CD4-positive, alpha-beta memory T cell (primary cell): ENCODE data around the gene BCKDK. TPM values are rescaled to one million over a fixed set of nuclear protein-coding genes. Genes with fewer than 3 reads are reported as not detected.

Experiments
- CTCF ChIA-PET: fragments of 350-600 bp; sonication (Branson Sonifier 250); formaldehyde crosslinking; loops from one replicate; lab custom pipeline; 2021; ENCODE audit warnings: inconsistent platforms; ENCODE audit not compliant: partially characterized antibody; lab: Charles Lee
- POLR2A ChIA-PET: fragments of 350-600 bp; sonication (Branson Sonifier 250); formaldehyde crosslinking; loops from one replicate; lab custom pipeline; 2021; ENCODE audit not compliant: partially characterized antibody; lab: Charles Lee
- DNase-seq, 5 donors: peaks; one replicate each; pipeline versions ENCODE4 v3.0.0 to v3.0.0-alpha.2; 2020 to 2022; ENCODE audit warnings: mixed read lengths in 1 of 5
- H3K27ac ChIP-seq: one replicate; pipeline ENCODE4 v1.7.0; 2013; ENCODE audit warnings: low read depth, low read length
- H3K27me3 ChIP-seq: 2 replicates; pipeline ENCODE4 v1.7.0; 2013; ENCODE audit warnings: mild to moderate bottlenecking, low read length, moderate library complexity; ENCODE audit not compliant: insufficient read depth
- H3K36me3 ChIP-seq: 2 replicates; pipeline ENCODE4 v1.7.0; 2013; ENCODE audit warnings: mild to moderate bottlenecking, low read length, moderate library complexity; ENCODE audit not compliant: insufficient read depth
- H3K4me1 ChIP-seq: 2 replicates; pipeline ENCODE4 v1.7.0; 2013; ENCODE audit warnings: mild to moderate bottlenecking, low read length, moderate library complexity; ENCODE audit not compliant: insufficient read depth
- H3K4me3 ChIP-seq, 2 donors: one replicate each; pipeline ENCODE4 v1.7.0; 2013; ENCODE audit warnings: low read length in 2 of 2, mild to moderate bottlenecking in 1 of 2
- H3K9me3 ChIP-seq, 2 donors: one replicate each; pipeline ENCODE4 v1.7.0; 2013; ENCODE audit warnings: low read length in 2 of 2, control low read depth in 1 of 2; ENCODE audit not compliant: control insufficient read depth in 1 of 2
- H3K27ac Mint-ChIP-seq, 7 donors: one replicate each; pipeline ENCODE4 v1.8.0; 2020 to 2021; ENCODE audit warnings: mixed read lengths in 7 of 7, mild to moderate bottlenecking in 6 of 7, inconsistent platforms in 3 of 7, moderate library complexity in 3 of 7
- H3K27me3 Mint-ChIP-seq, 2 donors: one replicate each; pipeline ENCODE4 v1.8.0; 2020 to 2021; ENCODE audit warnings: mixed read lengths in 2 of 2
- H3K36me3 Mint-ChIP-seq, 2 donors: one replicate each; pipeline ENCODE4 v1.8.0; 2020 to 2021; ENCODE audit warnings: mixed read lengths in 2 of 2, inconsistent platforms in 1 of 2, mild to moderate bottlenecking in 1 of 2
- H3K4me1 Mint-ChIP-seq, 4 donors: one replicate each; pipeline ENCODE4 v1.8.0; 2020 to 2021; ENCODE audit warnings: mixed read lengths in 4 of 4, mild to moderate bottlenecking in 1 of 4
- H3K4me3 Mint-ChIP-seq, 8 donors: one replicate each; pipeline ENCODE4 v1.8.0; 2020 to 2021; ENCODE audit warnings: mixed read lengths in 8 of 8, mild to moderate bottlenecking in 7 of 8, moderate library complexity in 6 of 8, inconsistent platforms in 3 of 8
- H3K9me3 Mint-ChIP-seq, 8 donors: one replicate each; pipeline ENCODE4 v1.8.0; 2020 to 2021; ENCODE audit warnings: mixed read lengths in 8 of 8, mild to moderate bottlenecking in 5 of 8, inconsistent platforms in 3 of 8, moderate library complexity in 1 of 8
- intact Hi-C: fragments of 100-400 bp; cut with micrococcal nuclease; formaldehyde crosslinking; loops from one replicate; pipeline ENCODE4 v1.15.1; 2023
- polyA plus RNA-seq, 2 donors: library from polyadenylated mRNA; unstranded; fragments of 300-500 nt; fragmentation: Illumina TruSeq; gene quantifications; one replicate each; pipeline ENCODE4 v1.2.3, GENCODE V29; 2021
- total RNA-seq, 2 experiments: library from RNA; stranded (reverse); gene quantifications; one replicate each; pipeline ENCODE4 v1.2.3, GENCODE V29; 2021

BCKDK gene
- total and polyA plus RNA-seq, 4 experiments from 2014 or later, result 17.0 to 24.3 (median 21.7) TPM

GRCh38 chr16:31074814-31075183 is 33.4 kb upstream of the BCKDK start:
- H3K4me1 Mint-ChIP-seq, result peaks cover 17 to 62% (median 28%) of the 10 kb centered on the region in 4 donors
- peak overlapping the region; percentile 93 to 99 (median 98) for H3K27ac Mint-ChIP-seq
- no peak for DNase-seq
- Histone ChIP-seq H3K27ac (peak overlapping the region; percentile 87), H3K4me1 (peaks cover 27% of the 10 kb centered on the region), H3K36me3 (peaks cover 38% of the 10 kb centered on the region), H3K4me3 (peak overlapping the region; percentile 57 to 86), H3K27me3 (no peaks in the 10 kb centered on the region), H3K9me3 (no peaks in the 10 kb centered on the region)
- H3K36me3 Mint-ChIP-seq, result peaks cover 6 to 56% of the 10 kb centered on the region in 2 donors
- H3K4me3 Mint-ChIP-seq, result peak overlapping the region; percentile 89 to 99 (median 94)
- CTCF ChIA-PET, result interaction anchor here (1.0 to 1.2 kb wide), 2 partner anchors 89 to 90 kb away, joined by 3 read pairs; partner anchors contain the start of gene HSD3B7
- intact Hi-C loops, result loop anchor here (1.0 kb wide), 10 partner anchors 20 to 795 kb away; partner anchors contain the start of genes ARMC5, CFAP119, FUS and KAT8
- POLR2A ChIA-PET, result interaction anchor here (1.2 to 4.2 kb wide), 22 partner anchors 11 to 434 kb away, joined by 3 to 74 read pairs (median 7); partner anchors contain the start of genes ARMC5, BCKDK, FUS and KAT8
- H3K9me3 Mint-ChIP-seq, result peaks cover 0 to 2% (median 0%) of the 10 kb centered on the region in 8 donors
- H3K27me3 Mint-ChIP-seq, result peaks cover 0 to 2% of the 10 kb centered on the region in 2 donors

GRCh38 chr16:31076319-31076718 is 31.9 kb upstream of the BCKDK start:
- H3K36me3 ChIP-seq, result peaks cover 48% of the 10 kb centered on the region
- Mint-ChIP-seq H3K9me3 (peaks cover 0 to 2% (median 0%) of the 10 kb centered on the region in 8 donors), H3K27ac (peak overlapping the region in 5 of 7 donors; percentile 30 to 99 (median 93)), H3K4me1 (peaks cover 17 to 67% (median 31%) of the 10 kb centered on the region in 4 donors), H3K4me3 (peak overlapping the region in 1 of 8 donors; percentile 99), H3K36me3 (peaks cover 6 to 64% of the 10 kb centered on the region in 2 donors), H3K27me3 (peaks cover 0 to 2% of the 10 kb centered on the region in 2 donors)
- peaks cover 27% of the 10 kb centered on the region for H3K4me1 ChIP-seq
- H3K9me3 ChIP-seq, result no peaks in the 10 kb centered on the region
- no peak for DNase-seq
- CTCF ChIA-PET, result interaction anchor here (1.0 kb wide), 1 partner anchor 66 kb away, joined by 4 read pairs; no protein-coding TSS in a partner anchor
- POLR2A ChIA-PET, result interaction anchor here (0.9 to 4.2 kb wide), 3 partner anchors 17 to 41 kb away, joined by 3 to 61 read pairs (median 4); partner anchors contain the start of genes KAT8 and VKORC1
- no peak overlapping the region for H3K4me3 ChIP-seq
- intact Hi-C loops, result no loop called here
- no peak overlapping the region for H3K27ac ChIP-seq
- H3K27me3 ChIP-seq, result no peaks in the 10 kb centered on the region

- no peak overlapping the region for H3K27ac ChIP-seq
- Mint-ChIP-seq H3K36me3 (peaks cover 6 to 64% of the 10 kb centered on the region in 2 donors), H3K4me1 (peaks cover 13 to 63% (median 26%) of the 10 kb centered on the region in 4 donors), H3K9me3 (peaks cover 0 to 2% (median 0%) of the 10 kb centered on the region in 8 donors), H3K27me3 (peaks cover 0 to 2% of the 10 kb centered on the region in 2 donors), H3K27ac (no peak overlapping the region), H3K4me3 (no peak overlapping the region)
- CTCF ChIA-PET, result no interaction called here
- no peaks in the 10 kb centered on the region for H3K9me3 ChIP-seq
- H3K4me3 ChIP-seq, result no peak overlapping the region
- DNase-seq, result no peak
- POLR2A ChIA-PET, result no interaction called here
- H3K27me3 ChIP-seq, result no peaks in the 10 kb centered on the region
- peaks cover 48% of the 10 kb centered on the region for H3K36me3 ChIP-seq
- H3K4me1 ChIP-seq, result peaks cover 29% of the 10 kb centered on the region
- intact Hi-C loops, result no loop called here
Measured at GRCh38 chr16:31077024-31077423, 31.2 kb upstream of the BCKDK start.

DNA sequence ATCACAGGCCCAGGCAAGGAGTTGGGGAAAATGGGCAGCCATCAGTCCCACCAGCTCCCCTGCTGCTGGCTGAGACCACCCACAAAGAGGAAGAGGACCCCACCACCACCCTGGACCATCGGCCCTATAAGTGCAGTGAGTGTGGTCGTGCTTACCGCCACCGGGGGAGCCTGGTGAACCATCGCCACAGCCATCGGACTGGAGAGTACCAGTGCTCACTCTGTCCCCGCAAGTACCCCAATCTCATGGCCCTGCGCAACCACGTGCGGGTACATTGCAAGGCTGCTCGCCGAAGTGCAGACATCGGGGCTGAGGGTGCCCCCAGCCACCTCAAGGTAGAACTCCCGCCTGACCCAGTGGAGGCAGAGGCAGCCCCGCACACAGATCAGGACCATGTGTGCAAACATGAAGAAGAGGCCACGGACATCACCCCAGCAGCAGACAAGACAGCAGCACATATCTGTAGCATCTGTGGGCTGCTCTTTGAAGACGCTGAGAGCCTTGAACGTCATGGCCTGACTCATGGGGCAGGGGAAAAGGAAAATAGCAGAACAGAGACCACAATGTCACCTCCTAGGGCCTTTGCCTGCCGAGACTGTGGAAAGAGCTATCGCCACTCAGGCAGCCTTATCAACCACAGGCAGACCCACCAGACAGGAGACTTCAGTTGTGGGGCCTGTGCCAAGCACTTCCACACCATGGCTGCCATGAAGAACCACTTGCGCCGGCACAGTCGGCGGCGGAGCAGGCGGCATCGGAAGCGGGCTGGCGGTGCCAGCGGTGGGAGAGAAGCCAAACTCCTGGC is 30.4 kb upstream of the BCKDK start:
- Mint-ChIP-seq H3K4me3 (no peak overlapping the region), H3K27ac (peak overlapping the region in 1 of 7 donors; percentile 17), H3K36me3 (peaks cover 6 to 65% of the 10 kb centered on the region in 2 donors), H3K4me1 (peaks cover 9 to 61% (median 21%) of the 10 kb centered on the region in 4 donors), H3K27me3 (peaks cover 0 to 2% of the 10 kb centered on the region in 2 donors), H3K9me3 (peaks cover 0 to 2% (median 0%) of the 10 kb centered on the region in 8 donors)
- Histone ChIP-seq H3K9me3 (no peaks in the 10 kb centered on the region), H3K27me3 (no peaks in the 10 kb centered on the region), H3K4me3 (no peak overlapping the region), H3K27ac (no peak overlapping the region), H3K36me3 (peaks cover 48% of the 10 kb centered on the region), H3K4me1 (peaks cover 24% of the 10 kb centered on the region)
- intact Hi-C loops, result no loop called here
- ChIA-PET CTCF (no interaction called here), POLR2A (no interaction called here)
- no peak for DNase-seq

DNA sequence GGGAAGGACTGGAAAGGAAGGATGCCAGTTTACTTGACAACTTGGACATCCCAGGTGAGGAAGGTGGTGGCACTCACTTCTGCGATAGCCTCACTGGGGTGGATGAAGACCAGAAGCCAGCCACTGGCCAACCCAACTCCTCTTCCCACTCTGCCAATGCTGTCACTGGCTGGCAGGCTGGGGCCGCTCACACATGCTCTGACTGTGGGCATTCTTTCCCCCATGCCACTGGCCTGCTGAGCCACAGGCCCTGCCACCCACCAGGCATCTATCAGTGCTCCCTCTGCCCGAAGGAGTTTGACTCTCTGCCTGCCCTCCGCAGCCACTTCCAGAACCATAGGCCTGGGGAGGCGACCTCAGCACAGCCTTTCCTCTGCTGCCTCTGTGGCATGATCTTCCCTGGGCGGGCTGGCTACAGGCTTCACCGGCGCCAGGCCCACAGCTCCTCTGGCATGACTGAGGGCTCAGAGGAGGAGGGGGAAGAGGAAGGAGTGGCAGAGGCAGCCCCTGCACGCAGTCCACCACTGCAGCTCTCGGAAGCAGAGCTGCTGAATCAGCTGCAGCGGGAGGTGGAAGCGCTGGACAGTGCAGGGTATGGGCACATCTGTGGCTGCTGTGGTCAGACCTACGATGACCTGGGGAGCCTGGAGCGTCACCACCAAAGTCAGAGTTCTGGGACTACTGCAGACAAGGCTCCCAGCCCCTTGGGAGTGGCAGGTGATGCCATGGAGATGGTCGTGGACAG is 29.4 kb upstream of the BCKDK start:
- Mint-ChIP-seq H3K27ac (no peak overlapping the region), H3K4me3 (peak overlapping the region in 1 of 8 donors; percentile 10), H3K27me3 (peaks cover 0 to 2% of the 10 kb centered on the region in 2 donors), H3K36me3 (peaks cover 6 to 62% of the 10 kb centered on the region in 2 donors), H3K4me1 (peaks cover 9 to 59% (median 18%) of the 10 kb centered on the region in 4 donors), H3K9me3 (peaks cover 0 to 2% (median 0%) of the 10 kb centered on the region in 8 donors)
- intact Hi-C loops, result no loop called here
- Histone ChIP-seq H3K4me3 (no peak overlapping the region), H3K27me3 (no peaks in the 10 kb centered on the region), H3K9me3 (no peaks in the 10 kb centered on the region), H3K36me3 (peaks cover 48% of the 10 kb centered on the region), H3K4me1 (peaks cover 23% of the 10 kb centered on the region), H3K27ac (no peak overlapping the region)
- ChIA-PET CTCF (no interaction called here), POLR2A (no interaction called here)
- no peak for DNase-seq

GRCh38 chr16:31079342-31079944 is 28.7 kb upstream of the BCKDK start:
- H3K27me3 ChIP-seq, result no peaks in the 10 kb centered on the region
- no peak overlapping the region for H3K27ac ChIP-seq
- H3K4me3 ChIP-seq, result no peak overlapping the region
- H3K4me3 Mint-ChIP-seq, result no peak overlapping the region
- H3K4me1 Mint-ChIP-seq, result peaks cover 9 to 58% (median 15%) of the 10 kb centered on the region in 4 donors
- H3K4me1 ChIP-seq, result peaks cover 23% of the 10 kb centered on the region
- H3K9me3 ChIP-seq, result no peaks in the 10 kb centered on the region
- no peaks in the 10 kb centered on the region for H3K27me3 Mint-ChIP-seq
- intact Hi-C loops, result no loop called here
- CTCF ChIA-PET, result no interaction called here
- no peak for DNase-seq
- POLR2A ChIA-PET, result interaction anchor here (1.0 to 1.3 kb wide), 2 partner anchors 63 to 409 kb away, joined by 3 to 5 read pairs; no protein-coding TSS in a partner anchor
- H3K27ac Mint-ChIP-seq, result peak overlapping the region in 1 of 7 donors; percentile 79
- H3K36me3 Mint-ChIP-seq, result peaks cover 6 to 55% of the 10 kb centered on the region in 2 donors
- peaks cover 0 to 2% (median 0%) of the 10 kb centered on the region in 8 donors for H3K9me3 Mint-ChIP-seq
- peaks cover 48% of the 10 kb centered on the region for H3K36me3 ChIP-seq
